A673 (cell line): ENCODE results near the gene DGKQ.

ENCODE experiments used
- EZH2 ChIP-seq: fragments of 200-600 bp; sonication (generic); IDR thresholded peaks from 2 replicates; pipeline ENCODE4 v1.6.1; 2017; ENCODE audit warnings: borderline replicate concordance, low read depth, mild to moderate bottlenecking, mixed read lengths, antibody characterized with exemption, low read length; ENCODE audit not compliant: poor library complexity, severe bottlenecking
- TF ChIP-seq, protein P1 (sequence below): fragments of 300-800, 200-600 bp; sonication (generic); conservative IDR thresholded peaks from 2 replicates; pipeline ENCODE4 v1.5.1; 2017; ENCODE audit warnings: low read depth, mild to moderate bottlenecking, antibody characterized with exemption, low read length, moderate library complexity, mixed read lengths

DNA sequence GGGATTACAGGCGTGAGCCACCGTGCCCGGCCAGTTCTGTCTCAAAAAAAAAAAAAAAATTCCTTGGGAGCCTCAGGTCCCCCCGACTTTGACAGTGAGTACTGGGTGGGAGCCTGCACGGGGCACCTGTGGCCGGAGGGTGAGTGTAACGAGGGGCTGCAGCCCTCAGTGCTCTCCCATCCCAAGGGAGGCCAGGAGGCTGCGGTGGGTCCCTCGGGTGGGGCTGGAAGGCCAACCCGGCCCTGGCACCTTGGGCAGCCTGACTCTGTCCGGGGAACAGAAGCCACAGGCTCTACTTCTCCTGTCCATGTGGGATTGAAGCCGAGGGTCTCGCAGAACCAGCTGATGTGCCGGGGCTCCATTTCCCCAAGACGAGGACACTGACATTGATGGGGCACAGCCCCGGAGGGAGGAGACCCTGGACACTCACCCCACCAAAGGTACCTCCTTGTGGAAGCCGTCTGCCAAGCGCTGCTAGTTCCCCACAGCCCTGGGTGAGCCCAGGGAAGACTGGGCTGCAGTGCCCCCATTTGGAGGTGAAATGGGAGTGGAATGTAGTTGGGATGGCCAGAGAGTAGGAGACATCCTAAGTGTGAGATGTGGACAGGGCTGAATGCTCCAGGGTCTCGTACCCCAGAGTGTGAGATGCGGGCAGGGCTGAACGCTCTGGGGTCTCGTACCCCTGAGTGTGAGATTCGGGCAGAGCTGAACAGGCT is 22.1 kb upstream of the DGKQ start:
- TF ChIP-seq, protein P1, sequence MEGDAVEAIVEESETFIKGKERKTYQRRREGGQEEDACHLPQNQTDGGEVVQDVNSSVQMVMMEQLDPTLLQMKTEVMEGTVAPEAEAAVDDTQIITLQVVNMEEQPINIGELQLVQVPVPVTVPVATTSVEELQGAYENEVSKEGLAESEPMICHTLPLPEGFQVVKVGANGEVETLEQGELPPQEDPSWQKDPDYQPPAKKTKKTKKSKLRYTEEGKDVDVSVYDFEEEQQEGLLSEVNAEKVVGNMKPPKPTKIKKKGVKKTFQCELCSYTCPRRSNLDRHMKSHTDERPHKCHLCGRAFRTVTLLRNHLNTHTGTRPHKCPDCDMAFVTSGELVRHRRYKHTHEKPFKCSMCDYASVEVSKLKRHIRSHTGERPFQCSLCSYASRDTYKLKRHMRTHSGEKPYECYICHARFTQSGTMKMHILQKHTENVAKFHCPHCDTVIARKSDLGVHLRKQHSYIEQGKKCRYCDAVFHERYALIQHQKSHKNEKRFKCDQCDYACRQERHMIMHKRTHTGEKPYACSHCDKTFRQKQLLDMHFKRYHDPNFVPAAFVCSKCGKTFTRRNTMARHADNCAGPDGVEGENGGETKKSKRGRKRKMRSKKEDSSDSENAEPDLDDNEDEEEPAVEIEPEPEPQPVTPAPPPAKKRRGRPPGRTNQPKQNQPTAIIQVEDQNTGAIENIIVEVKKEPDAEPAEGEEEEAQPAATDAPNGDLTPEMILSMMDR: 0 out of 2 replicates have a peak, but pooled peaks have one; percentile 13
- no peak for TF ChIP-seq EZH2
